Medulla oblongata (tissue), 1 donor: Measurements from ENCODE around the gene ACP7.
A peak's percentile ranks its signal among the peaks of the same experiment; 100 is the strongest.
"Not testable (repeated sequence)": the region's sequence is repeated elsewhere in the genome, so short reads cannot be mapped to it uniquely, and the experiment has no call there.

Experiments
- DNase-seq: peaks from one replicate; pipeline ENCODE4 v3.0.0-alpha.2; 2015; ENCODE audit errors: extremely low spot score

Gene ACP7

GRCh38 chr19:39106194-39106593 lies 22.0 kb downstream of the ACP7 start:
- DNase-seq, result peak; percentile 29

GRCh38 chr19:39109641-39110040 lies 25.5 kb downstream of the ACP7 start:
- DNase-seq, result no peak

GRCh38 chr19:39110263-39110967 lies 26.2 kb downstream of the ACP7 start:
- peak; percentile 67 for DNase-seq

GRCh38 chr19:39111593-39112199 lies 27.5 kb downstream of the ACP7 start:
- DNase-seq, result no peak

DNA sequence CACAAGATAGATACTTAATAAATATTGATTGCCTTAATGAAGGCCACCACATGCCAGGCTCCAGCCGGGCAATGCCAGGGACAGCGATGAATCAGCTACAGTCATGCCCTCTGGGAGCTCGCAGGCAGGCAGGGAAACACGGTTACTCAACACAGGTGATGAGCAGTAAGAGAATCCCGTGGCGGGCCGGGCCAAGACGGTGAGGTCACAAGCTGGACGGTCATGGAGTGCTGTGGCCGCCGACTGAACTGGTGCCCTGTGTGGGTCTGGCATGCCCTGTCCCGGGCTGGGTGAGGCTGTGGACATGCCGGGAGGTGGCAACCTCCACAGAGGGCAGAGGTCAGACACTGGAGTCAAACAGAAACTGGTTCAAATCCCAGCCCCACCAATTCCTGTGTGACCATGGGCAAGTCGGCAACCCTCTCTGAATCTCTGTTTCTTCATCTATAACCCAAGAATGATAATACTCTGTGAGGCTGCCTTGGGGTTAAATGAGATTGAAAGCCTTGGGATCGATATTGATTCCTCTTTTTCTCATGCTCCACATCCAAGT lies 28.2 kb downstream of the ACP7 start:
- no peak for DNase-seq

GRCh38 chr19:39113199-39113598 lies 29.0 kb downstream of the ACP7 start:
- no peak for DNase-seq

DNA sequence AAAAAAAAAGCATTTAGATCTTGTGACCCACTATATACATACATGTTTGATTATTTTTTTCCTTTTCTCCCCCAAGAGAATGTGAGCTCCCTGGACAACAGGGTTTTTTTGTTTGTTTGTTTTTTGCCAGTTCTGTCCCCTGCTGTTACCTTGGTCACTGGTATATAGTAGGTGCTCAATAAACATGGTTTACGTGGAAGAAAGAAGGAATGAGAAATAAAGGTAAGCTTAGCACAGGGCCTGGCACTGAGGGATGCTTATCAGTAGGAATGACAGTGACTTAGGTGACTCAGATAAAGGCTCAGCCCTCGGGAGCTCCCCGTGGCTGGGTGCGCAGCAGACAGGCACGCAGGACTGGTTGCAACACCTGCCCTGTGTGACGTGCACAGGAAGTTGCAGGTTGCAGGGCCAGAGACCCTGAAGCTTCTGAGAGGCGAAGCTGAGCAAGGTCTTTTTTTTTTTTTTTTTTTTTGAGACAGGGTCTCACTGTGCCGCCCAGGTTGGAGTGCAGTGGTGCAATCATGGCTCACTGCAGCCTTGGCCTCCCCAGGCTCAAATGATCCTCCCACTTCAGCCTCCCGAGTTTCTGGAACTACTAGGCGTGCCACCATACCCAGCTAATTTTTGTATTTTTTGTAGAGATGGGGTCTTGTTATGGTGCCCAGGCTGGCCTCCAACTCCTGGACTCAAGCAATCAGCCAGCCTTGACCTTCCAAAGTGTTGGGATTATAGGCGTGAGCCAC lies 31.1 kb downstream of the ACP7 start:
- DNase-seq, result no peak

DNA sequence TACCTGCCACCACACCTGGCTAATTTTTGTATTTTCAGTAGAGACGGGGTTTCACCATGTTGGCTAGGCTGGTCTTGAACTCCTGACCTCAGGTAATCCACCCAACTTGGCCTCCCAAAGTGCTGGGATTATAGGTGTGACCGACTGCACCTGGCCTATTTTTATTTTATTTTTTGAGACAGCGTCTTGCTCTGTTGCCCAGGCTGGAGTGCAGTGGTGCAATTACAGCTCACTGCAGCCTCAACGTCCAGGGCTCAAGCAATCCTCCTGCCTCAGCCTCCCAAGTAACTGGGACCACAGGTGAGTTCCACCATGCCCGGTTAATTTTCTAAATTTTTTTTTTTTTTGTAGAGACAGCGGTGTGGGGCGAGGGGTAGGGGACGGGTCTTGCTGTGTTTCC lies 32.9 kb downstream of the ACP7 start:
- not testable (repeated sequence) for DNase-seq

DNA sequence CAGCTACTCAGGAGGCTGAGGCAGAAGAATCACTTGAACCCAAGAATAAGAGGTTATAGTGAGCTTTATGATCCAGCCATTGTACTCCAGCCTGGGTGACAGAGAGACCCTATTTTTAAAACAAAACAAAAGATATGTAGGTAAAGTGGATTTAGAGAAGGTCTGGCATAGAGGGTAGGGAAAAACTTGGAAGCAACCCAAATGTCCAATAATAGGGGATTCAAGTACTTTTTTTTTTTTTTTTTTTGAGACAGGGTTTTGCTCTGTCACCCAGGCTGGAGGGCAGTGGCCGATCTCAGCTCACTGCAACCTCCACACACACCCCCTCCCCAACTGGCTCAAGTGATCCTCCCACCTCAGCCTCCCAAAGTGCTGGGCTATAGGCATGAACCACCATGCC lies 35.7 kb downstream of the ACP7 start:
- no peak for DNase-seq

- DNase-seq, result no peak
Observed at GRCh38 chr19:39122934-39123731, 39.0 kb downstream of the ACP7 start.

GRCh38 chr19:39124136-39124764 lies 40.1 kb downstream of the ACP7 start:
- DNase-seq, result no peak

DNA sequence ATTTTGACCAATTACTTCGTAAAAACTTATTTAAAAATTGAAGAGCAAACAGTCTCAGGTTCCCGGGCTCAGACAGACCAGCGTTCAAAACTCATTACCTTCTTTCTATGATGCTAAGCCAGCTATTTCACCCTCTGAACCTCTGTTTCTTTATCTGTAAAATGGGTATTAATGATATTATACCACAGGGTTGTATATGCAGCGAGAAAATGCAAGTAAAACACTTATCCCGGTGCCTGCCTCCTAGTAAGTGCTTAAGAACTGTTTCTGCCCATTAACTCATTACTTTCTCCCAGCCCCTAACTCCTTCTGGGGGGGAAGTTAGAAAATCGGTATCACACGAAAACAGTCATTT lies 41.0 kb downstream of the ACP7 start:
- DNase-seq, result no peak

GRCh38 chr19:39125554-39126311 lies 41.6 kb downstream of the ACP7 start, which contains the start of gene PAK4:
TSS of gene PAK4 (plus strand) at chr19:39125786. CDS start at chr19:39169554, 43,768 bp downstream.
- DNase-seq, result peak; percentile 98

DNA sequence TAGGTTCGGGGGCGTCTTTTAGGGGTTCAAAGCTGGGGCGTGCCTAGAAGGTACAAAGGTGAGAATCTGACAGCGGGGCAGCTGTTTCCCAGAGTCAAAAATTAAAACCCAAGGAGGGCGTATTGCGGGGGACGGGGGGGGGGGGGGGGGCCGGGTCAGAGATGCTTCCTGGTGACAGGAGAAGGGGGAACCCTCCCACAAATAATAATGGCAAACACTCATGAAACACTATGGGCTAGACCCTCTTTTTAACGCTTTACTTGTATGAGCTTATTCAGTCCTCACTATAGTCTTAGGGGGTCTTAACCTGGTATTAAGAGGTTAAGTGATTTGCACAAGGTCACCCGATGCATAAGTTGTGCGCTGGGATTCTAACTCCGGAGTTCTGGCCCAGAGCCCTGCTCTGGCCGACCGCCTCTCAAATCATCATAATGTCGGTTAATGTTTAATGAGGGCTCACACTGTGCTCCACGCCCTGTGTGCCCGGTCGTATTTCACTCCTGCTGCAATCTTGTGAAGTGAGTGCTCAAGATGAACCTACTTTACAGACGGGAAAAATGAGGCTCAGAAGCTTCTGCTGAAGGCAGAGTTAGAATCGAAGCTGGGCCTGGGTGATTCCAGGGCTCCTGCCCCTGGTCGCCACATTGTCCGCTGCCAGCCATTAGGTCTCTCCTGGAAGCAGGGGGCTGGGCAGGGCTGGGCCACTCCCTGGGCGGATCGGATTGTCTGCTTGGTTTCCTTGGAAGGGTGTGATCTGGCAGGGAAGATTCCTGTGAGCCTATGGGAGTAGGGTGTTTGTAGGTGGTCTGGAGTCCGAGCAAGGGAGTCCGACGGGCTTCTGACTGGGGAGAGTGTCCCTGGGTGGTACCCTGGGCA lies 42.4 kb downstream of the ACP7 start:
- no peak for DNase-seq

DNA sequence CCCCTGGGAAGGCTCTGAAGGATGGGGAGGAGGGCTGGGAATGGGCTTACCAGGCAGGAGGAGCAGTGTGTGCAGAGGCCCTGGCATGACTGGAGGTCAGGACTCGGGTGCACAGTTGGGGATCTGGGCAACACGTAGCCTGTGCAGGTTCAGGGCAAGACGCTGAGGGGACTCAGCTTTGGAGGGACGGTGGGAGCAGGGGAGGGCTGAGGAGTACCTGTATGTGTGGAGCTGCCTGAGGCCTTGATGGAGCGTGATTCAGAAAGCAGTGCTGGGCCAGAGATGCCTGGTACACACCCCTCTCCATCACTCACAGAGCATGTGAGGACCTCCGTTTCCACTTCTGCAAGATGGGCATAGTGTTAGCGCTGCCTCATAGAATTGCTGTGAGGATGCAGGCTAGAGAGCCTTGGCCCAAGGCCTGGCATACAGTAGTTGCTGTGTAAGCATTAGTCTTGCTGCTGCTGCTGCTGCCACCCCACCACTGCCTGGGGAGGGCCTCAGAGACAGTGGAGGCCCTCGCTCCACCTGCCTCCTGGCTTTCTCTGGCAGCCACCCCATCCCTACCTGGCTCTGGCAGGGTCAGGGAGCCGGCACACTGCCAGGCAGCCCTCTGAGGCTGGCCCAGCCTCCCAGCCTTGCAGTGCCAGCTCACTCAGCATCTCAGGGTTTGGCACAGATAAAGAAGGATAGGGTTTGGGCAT lies 43.8 kb downstream of the ACP7 start:
- DNase-seq, result no peak

DNA sequence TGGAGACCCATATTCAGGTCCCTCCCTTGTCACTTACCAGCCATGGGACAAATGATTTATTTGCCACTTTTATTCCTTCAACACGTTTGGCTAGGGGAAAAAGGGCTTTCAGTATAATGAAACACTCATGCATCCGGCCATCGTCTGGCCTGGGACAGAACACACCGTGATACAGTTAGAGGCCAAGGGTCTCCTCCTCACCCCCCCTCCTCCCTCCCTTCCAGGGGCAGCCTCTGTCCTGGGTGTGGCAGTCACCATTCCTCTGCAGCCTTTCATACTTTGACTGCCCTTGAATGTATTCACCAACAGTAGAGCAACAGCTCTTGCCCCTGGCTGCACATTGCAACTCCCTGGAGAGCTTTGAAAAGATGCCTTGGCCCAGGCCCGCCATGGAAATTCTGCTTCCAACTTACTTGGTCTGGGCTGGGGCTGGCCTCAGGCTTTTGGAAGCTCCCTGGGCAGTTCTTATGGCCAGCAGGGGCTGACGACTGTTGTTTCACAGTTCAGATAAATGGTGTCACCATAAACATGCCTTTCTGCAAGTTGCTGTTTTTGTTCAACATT lies 44.4 kb downstream of the ACP7 start:
- DNase-seq, result no peak

GRCh38 chr19:39129116-39129515 lies 44.9 kb downstream of the ACP7 start:
- no peak for DNase-seq
